Measurements from ENCODE around the gene RARA.

RARA gene

GRCh38 chr17:40283662-40284061 lies 25.3 kb upstream of the RARA start:
- H3K9me3 ChIP-seq (ENCODE audit: control insufficient read depth, insufficient read depth, low read depth, low read length) = no peaks in the 10 kb centered on the region
- no peak overlapping the region for H3K9ac ChIP-seq (ENCODE audit: low read length)
- no peaks in the 10 kb centered on the region for H3K27me3 ChIP-seq (ENCODE audit: control insufficient read depth, insufficient read depth, low read length)
- H3K27ac ChIP-seq (ENCODE audit: low read depth, low read length) = no peak overlapping the region
- peaks cover 12% of the 10 kb centered on the region for H3K4me1 ChIP-seq (ENCODE audit: control insufficient read depth, insufficient read depth, low read length)
- H3K4me3 ChIP-seq (ENCODE audit: low read depth, low read length) = no peak overlapping the region
- peaks cover 14% of the 10 kb centered on the region for H3K36me3 ChIP-seq (ENCODE audit: control insufficient read depth, insufficient read depth, low read length)

GRCh38 chr17:40284085-40284713 lies 24.8 kb upstream of the RARA start:
- Histone ChIP-seq H3K4me1 (ENCODE audit: control insufficient read depth, insufficient read depth, low read length) (peaks cover 12% of the 10 kb centered on the region), H3K27me3 (ENCODE audit: control insufficient read depth, insufficient read depth, low read length) (no peaks in the 10 kb centered on the region), H3K4me3 (ENCODE audit: low read depth, low read length) (no peak overlapping the region), H3K9me3 (ENCODE audit: control insufficient read depth, insufficient read depth, low read depth, low read length) (no peaks in the 10 kb centered on the region), H3K27ac (ENCODE audit: low read depth, low read length) (no peak overlapping the region), H3K36me3 (ENCODE audit: control insufficient read depth, insufficient read depth, low read length) (peaks cover 13% of the 10 kb centered on the region), H3K9ac (ENCODE audit: low read length) (no peak overlapping the region)

GRCh38 chr17:40286473-40286872 lies 22.5 kb upstream of the RARA start:
- no peaks in the 10 kb centered on the region for H3K27me3 ChIP-seq (ENCODE audit: control insufficient read depth, insufficient read depth, low read length)
- H3K9me3 ChIP-seq (ENCODE audit: control insufficient read depth, insufficient read depth, low read depth, low read length) = no peaks in the 10 kb centered on the region
- H3K4me3 ChIP-seq (ENCODE audit: low read depth, low read length) = no peak overlapping the region
- H3K36me3 ChIP-seq (ENCODE audit: control insufficient read depth, insufficient read depth, low read length) = peaks cover 25% of the 10 kb centered on the region
- no peak overlapping the region for H3K9ac ChIP-seq (ENCODE audit: low read length)
- H3K27ac ChIP-seq (ENCODE audit: low read depth, low read length) = no peak overlapping the region
- peaks cover 8% of the 10 kb centered on the region for H3K4me1 ChIP-seq (ENCODE audit: control insufficient read depth, insufficient read depth, low read length)

- no peak overlapping the region for H3K27ac ChIP-seq (ENCODE audit: low read depth, low read length)
- H3K4me1 ChIP-seq (ENCODE audit: control insufficient read depth, insufficient read depth, low read length) = peaks cover 2% of the 10 kb centered on the region
- H3K36me3 ChIP-seq (ENCODE audit: control insufficient read depth, insufficient read depth, low read length) = peaks cover 32% of the 10 kb centered on the region
- no peak overlapping the region for H3K9ac ChIP-seq (ENCODE audit: low read length)
- peak overlapping the region; percentile 40 for H3K4me3 ChIP-seq (ENCODE audit: low read depth, low read length)
- H3K27me3 ChIP-seq (ENCODE audit: control insufficient read depth, insufficient read depth, low read length) = no peaks in the 10 kb centered on the region
- H3K9me3 ChIP-seq (ENCODE audit: control insufficient read depth, insufficient read depth, low read depth, low read length) = no peaks in the 10 kb centered on the region
These were observed 21.9 kb upstream of the RARA start for GRCh38 chr17:40287159-40287493.

GRCh38 chr17:40287494-40288369 lies 21.2 kb upstream of the RARA start, which contains the start of gene CDC6:
TSS of gene CDC6 (plus strand) at chr17:40287879. CDS start at chr17:40289421, 1,542 bp downstream.
- Histone ChIP-seq H3K4me1 (ENCODE audit: control insufficient read depth, insufficient read depth, low read length) (no peaks in the 10 kb centered on the region; the same call in 1 of the 2 replicates), H3K27me3 (ENCODE audit: control insufficient read depth, insufficient read depth, low read length) (no peaks in the 10 kb centered on the region), H3K9ac (ENCODE audit: low read length) (peak within 1 kb of the TSS; percentile 98), H3K36me3 (ENCODE audit: control insufficient read depth, insufficient read depth, low read length) (peaks cover 33% of the 10 kb centered on the region), H3K27ac (ENCODE audit: low read depth, low read length) (peak within 1 kb of the TSS; percentile 90), H3K4me3 (ENCODE audit: low read depth, low read length) (peak within 1 kb of the TSS; percentile 96), H3K9me3 (ENCODE audit: control insufficient read depth, insufficient read depth, low read depth, low read length) (no peaks in the 10 kb centered on the region)

GRCh38 chr17:40290629-40291280 lies 18.2 kb upstream of the RARA start:
- H3K36me3 ChIP-seq (ENCODE audit: control insufficient read depth, insufficient read depth, low read length) = peaks cover 64% of the 10 kb centered on the region
- H3K9ac ChIP-seq (ENCODE audit: low read length) = no peak overlapping the region
- H3K9me3 ChIP-seq (ENCODE audit: control insufficient read depth, insufficient read depth, low read depth, low read length) = no peaks in the 10 kb centered on the region
- no peaks in the 10 kb centered on the region for H3K27me3 ChIP-seq (ENCODE audit: control insufficient read depth, insufficient read depth, low read length)
- H3K27ac ChIP-seq (ENCODE audit: low read depth, low read length) = no peak overlapping the region
- peaks cover 11% of the 10 kb centered on the region for H3K4me1 ChIP-seq (ENCODE audit: control insufficient read depth, insufficient read depth, low read length)
- no peak overlapping the region for H3K4me3 ChIP-seq (ENCODE audit: low read depth, low read length)

DNA sequence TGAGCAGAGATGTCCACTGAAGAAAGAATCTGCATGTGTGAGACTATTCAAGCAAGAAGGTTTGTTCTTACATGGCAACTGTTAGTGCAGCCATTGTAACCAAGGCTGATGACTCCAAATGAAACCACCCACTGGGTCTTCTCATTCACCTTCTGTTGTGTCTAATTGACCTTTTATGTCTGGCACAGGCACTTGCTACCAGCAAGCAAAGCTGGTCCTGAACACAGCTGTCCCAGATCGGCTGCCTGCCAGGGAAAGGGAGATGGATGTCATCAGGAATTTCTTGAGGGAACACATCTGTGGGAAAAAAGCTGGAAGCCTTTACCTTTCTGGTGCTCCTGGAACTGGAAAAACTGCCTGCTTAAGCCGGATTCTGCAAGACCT lies 17.7 kb upstream of the RARA start:
- Histone ChIP-seq H3K27me3 (ENCODE audit: control insufficient read depth, insufficient read depth, low read length) (no peaks in the 10 kb centered on the region), H3K9me3 (ENCODE audit: control insufficient read depth, insufficient read depth, low read depth, low read length) (no peaks in the 10 kb centered on the region), H3K36me3 (ENCODE audit: control insufficient read depth, insufficient read depth, low read length) (peaks cover 69% of the 10 kb centered on the region), H3K27ac (ENCODE audit: low read depth, low read length) (no peak overlapping the region), H3K9ac (ENCODE audit: low read length) (no peak overlapping the region), H3K4me3 (ENCODE audit: low read depth, low read length) (no peak overlapping the region), H3K4me1 (ENCODE audit: control insufficient read depth, insufficient read depth, low read length) (peaks cover 16% of the 10 kb centered on the region)

- Histone ChIP-seq H3K27ac (ENCODE audit: low read depth, low read length) (no peak overlapping the region), H3K4me3 (ENCODE audit: low read depth, low read length) (no peak overlapping the region), H3K4me1 (ENCODE audit: control insufficient read depth, insufficient read depth, low read length) (peaks cover 17% of the 10 kb centered on the region), H3K36me3 (ENCODE audit: control insufficient read depth, insufficient read depth, low read length) (peaks cover 90% of the 10 kb centered on the region), H3K27me3 (ENCODE audit: control insufficient read depth, insufficient read depth, low read length) (no peaks in the 10 kb centered on the region), H3K9me3 (ENCODE audit: control insufficient read depth, insufficient read depth, low read depth, low read length) (no peaks in the 10 kb centered on the region), H3K9ac (ENCODE audit: low read length) (no peak overlapping the region)
These were observed 15.6 kb upstream of the RARA start for GRCh38 chr17:40293363-40293762.

DNA sequence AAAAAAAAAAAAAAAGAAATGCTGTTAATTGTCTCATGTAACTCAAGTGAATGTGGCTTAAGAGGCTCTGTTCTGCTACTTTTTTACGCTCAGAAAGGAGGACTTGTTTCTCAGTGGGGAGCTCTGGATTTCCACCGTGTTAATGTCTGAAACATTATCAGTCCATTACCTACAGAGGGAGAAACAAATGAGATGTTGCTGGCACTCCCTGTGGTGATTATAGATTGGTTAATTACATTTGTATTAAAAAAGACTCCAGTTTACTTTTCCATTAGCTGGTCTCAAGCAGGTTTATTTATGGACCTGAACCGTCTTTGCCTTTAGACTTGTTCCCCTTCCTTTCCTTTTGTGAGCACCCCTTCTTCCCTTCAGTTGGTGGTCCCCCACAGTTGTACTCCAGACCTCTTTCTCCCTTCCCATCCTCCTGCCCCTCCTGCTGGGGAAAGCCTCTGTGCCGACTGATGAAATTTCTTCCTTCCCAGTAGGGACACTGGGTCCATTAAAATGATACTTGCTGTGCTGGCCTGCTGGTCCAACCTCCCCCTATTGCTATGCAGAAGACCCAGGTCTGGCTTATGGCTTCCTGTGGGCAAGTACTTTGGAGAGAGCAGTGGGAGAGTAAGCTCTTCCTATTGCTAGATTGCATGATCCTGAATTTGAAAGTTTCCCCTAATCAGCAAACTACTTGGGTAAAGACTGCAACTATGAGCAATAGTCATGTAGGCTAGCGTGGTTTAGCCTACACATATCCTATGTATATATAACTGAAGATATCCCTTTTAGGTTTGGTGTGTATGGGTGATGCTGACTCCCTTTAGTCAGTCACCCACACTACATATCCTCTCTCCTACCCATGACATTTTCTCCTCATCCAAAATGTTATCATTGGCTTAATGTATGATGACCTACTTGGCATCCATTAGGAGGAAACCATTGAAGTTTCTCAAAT lies 13.2 kb upstream of the RARA start:
- Histone ChIP-seq H3K27me3 (ENCODE audit: control insufficient read depth, insufficient read depth, low read length) (no peaks in the 10 kb centered on the region), H3K36me3 (ENCODE audit: control insufficient read depth, insufficient read depth, low read length) (peaks cover 94% of the 10 kb centered on the region), H3K27ac (ENCODE audit: low read depth, low read length) (no peak overlapping the region), H3K4me3 (ENCODE audit: low read depth, low read length) (no peak overlapping the region), H3K4me1 (ENCODE audit: control insufficient read depth, insufficient read depth, low read length) (peaks cover 17% of the 10 kb centered on the region), H3K9ac (ENCODE audit: low read length) (no peak overlapping the region), H3K9me3 (ENCODE audit: control insufficient read depth, insufficient read depth, low read depth, low read length) (no peaks in the 10 kb centered on the region)

- no peak overlapping the region for H3K9ac ChIP-seq (ENCODE audit: low read length)
- H3K27ac ChIP-seq (ENCODE audit: low read depth, low read length) = no peak overlapping the region
- H3K9me3 ChIP-seq (ENCODE audit: control insufficient read depth, insufficient read depth, low read depth, low read length) = no peaks in the 10 kb centered on the region
- peaks cover 17% of the 10 kb centered on the region for H3K4me1 ChIP-seq (ENCODE audit: control insufficient read depth, insufficient read depth, low read length)
- peaks cover 97% of the 10 kb centered on the region for H3K36me3 ChIP-seq (ENCODE audit: control insufficient read depth, insufficient read depth, low read length)
- no peak overlapping the region for H3K4me3 ChIP-seq (ENCODE audit: low read depth, low read length)
- no peaks in the 10 kb centered on the region for H3K27me3 ChIP-seq (ENCODE audit: control insufficient read depth, insufficient read depth, low read length)
These were observed 11.5 kb upstream of the RARA start for GRCh38 chr17:40297511-40297910.
